ENCODE measurements around the gene PYDC1.
A peak's percentile ranks its signal among the peaks of the same experiment; 100 is the strongest.
"Not testable (repeated sequence)": the region's sequence is repeated elsewhere in the genome, so short reads cannot be mapped to it uniquely, and the experiment has no call there.

Gene PYDC1

GRCh38 chr16:31213342-31213741 lies 3.6 kb downstream of the PYDC1 start:
- H3K4me3 ChIP-seq (ENCODE audit: low read depth, low read length) = no peak overlapping the region
- no peak for TF ChIP-seq CTCF (IDR thresholded peaks at IDR 0.05; ENCODE audit: borderline replicate concordance, insufficient read depth, low read depth, low read length)

- no peak overlapping the region for H3K4me3 ChIP-seq (ENCODE audit: low read depth, low read length)
- no peak for TF ChIP-seq CTCF (IDR thresholded peaks at IDR 0.05; ENCODE audit: borderline replicate concordance, insufficient read depth, low read depth, low read length)
These were observed 10.2 kb downstream of the PYDC1 start for GRCh38 chr16:31206776-31207175.

GRCh38 chr16:31204871-31205666 lies 11.9 kb downstream of the PYDC1 start:
- no peak for TF ChIP-seq CTCF (IDR thresholded peaks at IDR 0.05; ENCODE audit: borderline replicate concordance, insufficient read depth, low read depth, low read length)
- no peak overlapping the region for H3K4me3 ChIP-seq (ENCODE audit: low read depth, low read length)

- no peak for TF ChIP-seq CTCF (IDR thresholded peaks at IDR 0.05; ENCODE audit: borderline replicate concordance, insufficient read depth, low read depth, low read length)
- H3K4me3 ChIP-seq (ENCODE audit: low read depth, low read length) = peak within 1 kb of the TSS; percentile 85
These were observed 14.2 kb downstream of the PYDC1 start, which contains the start of gene PYCARD for GRCh38 chr16:31202414-31203375. TSS of gene PYCARD (minus strand) at chr16:31202760. CDS start at chr16:31202690, 70 bp downstream.

- peak overlapping the region; percentile 85 for H3K4me3 ChIP-seq (ENCODE audit: low read depth, low read length)
- TF ChIP-seq CTCF (IDR thresholded peaks at IDR 0.05; ENCODE audit: borderline replicate concordance, insufficient read depth, low read depth, low read length) = no peak
These were observed 15.1 kb downstream of the PYDC1 start for GRCh38 chr16:31201582-31202413.

GRCh38 chr16:31200821-31201568 lies 15.9 kb downstream of the PYDC1 start:
- TF ChIP-seq CTCF (IDR thresholded peaks at IDR 0.05; ENCODE audit: borderline replicate concordance, insufficient read depth, low read depth, low read length) = 0 out of 2 replicates have a peak, but pooled peaks have one; percentile 23
- H3K4me3 ChIP-seq (ENCODE audit: low read depth, low read length) = peak overlapping the region; percentile 85

- H3K4me3 ChIP-seq (ENCODE audit: low read depth, low read length) = not testable (repeated sequence)
These were observed 16.8 kb downstream of the PYDC1 start for GRCh38 chr16:31200111-31200510.
